ENCODE measurements around the gene CROT.

The CROT gene

DNA sequence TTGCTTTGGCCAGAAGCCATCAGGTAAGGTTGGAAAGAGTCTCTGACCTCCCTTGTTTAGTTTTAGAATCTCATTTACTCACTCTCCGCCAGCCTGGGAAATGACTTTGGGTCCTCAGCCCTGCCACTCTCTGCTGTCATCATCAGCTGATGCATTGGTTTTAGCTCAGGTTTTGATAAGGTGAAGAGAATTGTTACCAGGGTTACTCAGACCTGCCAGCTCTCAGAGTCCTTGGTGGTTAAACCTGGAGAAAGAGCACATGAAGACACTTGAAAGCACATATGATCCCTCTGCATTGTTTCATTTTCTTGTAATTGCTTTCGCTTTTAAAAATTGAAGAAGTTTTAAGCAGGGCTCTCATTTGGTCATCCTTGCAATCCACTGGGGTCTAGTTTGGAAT is 4.0 kb upstream of the CROT start:
- no peak for DNase-seq (ENCODE audit: low read depth)
- TF ChIP-seq, protein P1, sequence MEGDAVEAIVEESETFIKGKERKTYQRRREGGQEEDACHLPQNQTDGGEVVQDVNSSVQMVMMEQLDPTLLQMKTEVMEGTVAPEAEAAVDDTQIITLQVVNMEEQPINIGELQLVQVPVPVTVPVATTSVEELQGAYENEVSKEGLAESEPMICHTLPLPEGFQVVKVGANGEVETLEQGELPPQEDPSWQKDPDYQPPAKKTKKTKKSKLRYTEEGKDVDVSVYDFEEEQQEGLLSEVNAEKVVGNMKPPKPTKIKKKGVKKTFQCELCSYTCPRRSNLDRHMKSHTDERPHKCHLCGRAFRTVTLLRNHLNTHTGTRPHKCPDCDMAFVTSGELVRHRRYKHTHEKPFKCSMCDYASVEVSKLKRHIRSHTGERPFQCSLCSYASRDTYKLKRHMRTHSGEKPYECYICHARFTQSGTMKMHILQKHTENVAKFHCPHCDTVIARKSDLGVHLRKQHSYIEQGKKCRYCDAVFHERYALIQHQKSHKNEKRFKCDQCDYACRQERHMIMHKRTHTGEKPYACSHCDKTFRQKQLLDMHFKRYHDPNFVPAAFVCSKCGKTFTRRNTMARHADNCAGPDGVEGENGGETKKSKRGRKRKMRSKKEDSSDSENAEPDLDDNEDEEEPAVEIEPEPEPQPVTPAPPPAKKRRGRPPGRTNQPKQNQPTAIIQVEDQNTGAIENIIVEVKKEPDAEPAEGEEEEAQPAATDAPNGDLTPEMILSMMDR (IDR thresholded peaks at IDR 0.05; ENCODE audit: insufficient read depth, low read depth, low read length, missing control alignments): no peak
- H3K4me3 ChIP-seq (ENCODE audit: low read length): no peak overlapping the region

DNA sequence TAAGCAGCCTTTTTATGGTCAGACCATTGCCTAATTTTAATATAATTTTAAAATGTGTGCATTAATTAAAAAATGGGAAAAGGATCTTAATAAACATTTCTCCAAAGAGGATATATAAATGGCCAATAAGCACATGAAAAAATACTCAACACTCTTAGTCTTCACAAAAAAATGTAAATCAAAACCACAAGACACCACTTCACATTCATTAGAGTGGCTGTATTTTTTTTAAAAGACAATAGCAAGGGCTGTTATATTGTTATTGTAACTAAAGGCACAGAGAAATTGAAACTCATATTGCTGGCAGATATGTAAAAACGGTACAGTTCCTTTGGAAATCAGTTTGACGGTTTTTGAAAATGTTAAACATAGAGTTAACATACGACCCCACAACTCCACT is 3.2 kb upstream of the CROT start:
- H3K4me3 ChIP-seq (ENCODE audit: low read length): no peak overlapping the region
- no peak for DNase-seq (ENCODE audit: low read depth)
- TF ChIP-seq, protein P1 (IDR thresholded peaks at IDR 0.05; ENCODE audit: insufficient read depth, low read depth, low read length, missing control alignments): no peak

DNA sequence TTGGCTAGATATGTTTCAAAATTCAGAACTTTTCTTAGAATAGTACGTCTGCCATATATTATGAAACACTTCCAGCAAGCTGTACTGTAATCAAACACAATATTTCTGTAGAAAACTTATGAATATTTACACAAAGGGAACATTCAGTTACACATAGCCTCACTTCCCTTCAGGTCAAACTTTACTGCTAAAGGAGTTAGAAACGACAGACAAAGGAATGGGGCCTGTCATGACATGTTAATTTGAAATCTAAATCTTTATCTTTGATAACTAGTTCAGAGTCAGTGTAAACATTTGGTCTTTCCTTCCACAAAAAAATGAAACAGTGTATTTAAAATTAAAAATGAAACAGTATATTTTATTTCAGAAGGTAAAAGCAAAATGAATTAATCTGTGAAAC is 1.0 kb upstream of the CROT start:
- DNase-seq (ENCODE audit: low read depth): peak; percentile 60
- peak overlapping the region; percentile 84 for H3K4me3 ChIP-seq (ENCODE audit: low read length)
- TF ChIP-seq, protein P1 (IDR thresholded peaks at IDR 0.05; ENCODE audit: insufficient read depth, low read depth, low read length, missing control alignments): no peak

DNA sequence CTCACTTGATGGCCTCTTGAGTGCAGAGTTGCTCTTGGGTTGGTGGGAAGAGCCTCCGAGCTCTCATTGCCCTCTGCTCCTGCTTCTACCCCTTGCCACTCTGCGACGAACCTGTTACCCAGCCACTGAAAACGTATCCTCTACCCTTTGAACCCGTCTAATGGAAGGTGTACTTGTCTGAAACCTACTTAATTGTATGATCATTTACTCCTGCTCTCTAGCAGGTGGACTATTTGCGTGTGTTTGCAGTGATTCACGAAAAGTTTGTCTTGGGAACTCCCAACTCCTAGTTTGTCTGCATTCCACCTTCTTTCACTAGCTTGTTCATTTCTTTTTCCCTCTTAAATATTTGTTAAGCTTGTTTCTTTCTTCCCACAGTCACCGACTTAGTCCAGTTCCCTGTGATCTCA is 503 bp downstream of the CROT start:
- DNase-seq (ENCODE audit: low read depth): peak; percentile 52
- TF ChIP-seq, protein P1 (IDR thresholded peaks at IDR 0.05; ENCODE audit: insufficient read depth, low read depth, low read length, missing control alignments): no peak
- peak overlapping the region; percentile 84 for H3K4me3 ChIP-seq (ENCODE audit: low read length)

DNA sequence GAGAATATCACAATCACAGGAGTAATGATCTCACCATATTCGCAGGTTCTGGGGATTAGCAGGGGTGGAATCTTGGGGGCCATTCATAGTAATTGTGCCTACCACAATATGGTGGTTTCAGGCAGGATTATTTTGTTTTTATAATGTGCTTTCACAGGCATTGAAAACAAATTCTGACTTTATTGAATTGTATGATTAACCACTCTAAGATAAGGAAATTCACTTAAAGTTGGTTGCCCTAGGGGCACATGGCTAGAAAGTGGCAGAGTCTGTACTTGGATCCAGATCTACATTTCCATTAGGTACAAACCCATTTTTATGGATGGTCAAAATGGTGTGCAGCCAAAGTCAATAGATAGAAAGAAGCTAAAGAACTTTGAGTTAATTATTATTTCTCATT is 1.7 kb downstream of the CROT start:
- DNase-seq (ENCODE audit: low read depth): no peak
- H3K4me3 ChIP-seq (ENCODE audit: low read length): peak overlapping the region; percentile 84
- TF ChIP-seq, protein P1 (IDR thresholded peaks at IDR 0.05; ENCODE audit: insufficient read depth, low read depth, low read length, missing control alignments): no peak

DNA sequence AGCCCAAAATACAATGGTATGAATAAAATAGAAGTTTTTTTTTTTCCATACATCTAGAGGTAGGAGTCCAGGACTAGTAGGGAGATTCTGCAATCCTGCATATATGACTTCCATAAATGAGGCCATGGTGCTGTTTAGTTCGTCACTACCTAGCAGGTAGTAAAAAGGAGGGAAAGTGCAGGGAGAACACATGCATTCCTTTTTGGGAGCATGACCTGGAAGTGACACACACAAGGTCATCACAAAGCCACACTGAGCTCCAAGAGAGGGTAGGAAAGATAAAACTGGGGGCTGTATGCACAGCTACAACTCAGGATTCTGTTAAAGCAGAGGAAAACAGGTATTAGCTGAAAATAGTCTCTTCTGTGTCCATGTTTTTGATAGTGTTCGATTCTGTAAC is 2.2 kb downstream of the CROT start:
- no peak for DNase-seq (ENCODE audit: low read depth)
- TF ChIP-seq, protein P1 (IDR thresholded peaks at IDR 0.05; ENCODE audit: insufficient read depth, low read depth, low read length, missing control alignments): no peak

DNA sequence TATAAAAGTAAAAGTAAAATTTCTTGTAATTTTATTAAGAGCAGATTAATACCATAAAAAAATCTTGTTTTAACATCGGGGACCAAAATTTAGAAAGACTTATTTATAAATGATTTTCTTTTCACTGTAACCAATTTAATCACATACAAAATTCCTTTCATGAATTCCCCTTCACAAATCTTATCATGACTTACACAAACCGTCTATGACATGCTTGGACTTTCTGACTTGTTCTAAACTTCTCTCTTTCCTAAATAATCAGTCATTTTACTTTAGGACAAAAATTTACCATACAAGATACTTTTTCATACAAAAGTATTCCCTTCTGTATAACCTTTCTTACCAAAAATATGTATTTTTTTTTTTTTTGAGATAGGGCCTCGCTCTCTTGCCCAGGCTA is 9.3 kb downstream of the CROT start:
- no peak overlapping the region for H3K4me3 ChIP-seq (ENCODE audit: low read length)
- TF ChIP-seq, protein P1 (IDR thresholded peaks at IDR 0.05; ENCODE audit: insufficient read depth, low read depth, low read length, missing control alignments): no peak
- DNase-seq (ENCODE audit: low read depth): no peak

More for the DNA sequence above, 2.2 kb downstream of the CROT start:
- peak overlapping the region; percentile 9 for H3K4me3 ChIP-seq (ENCODE audit: low read length)

All from epithelial cell of esophagus (primary cell).